Fibroblast of lung (primary cell): ENCODE results near the gene SAG.

Experiments
- CTCF ChIP-seq, 2 donors: IDR thresholded peaks in 1 of 2; conservative IDR thresholded peaks in 1 of 2; 1 replicate in 1 of 2; 2 replicates in 1 of 2; pipeline ENCODE4 v1.5.1; 2011 to 2012; ENCODE audit warnings: low read length in 2 of 2, control low read depth in 1 of 2, inconsistent platforms in 1 of 2, low read depth in 1 of 2, mild to moderate bottlenecking in 1 of 2
- EZH2 ChIP-seq: IDR thresholded peaks from 2 replicates; pipeline ENCODE4 v1.5.1; 2012; ENCODE audit warnings: low read length, control low read depth, mild to moderate bottlenecking; ENCODE audit errors: missing control alignments

- no peak for TF ChIP-seq CTCF (conservative IDR thresholded peaks at IDR 0.05 in 1 of 2, IDR thresholded peaks at IDR 0.05 in 1 of 2; ENCODE audit: low read depth in 1 of 2, low read length in 2 of 2)
- TF ChIP-seq EZH2, result no peak
These were observed 31.8 kb downstream of the SAG start for GRCh38 chr2:233339427-233339826.
